ENCODE results near the gene HPCAL4. TPM values are rescaled to one million over a fixed set of nuclear protein-coding genes. Genes with fewer than 3 reads are reported as not detected.

HPCAL4 gene
- total RNA-seq, 2 experiments from 2014 or later = 1.8 to 2.2 TPM

- Mint-ChIP-seq H3K27me3 (peaks cover 14% of the 10 kb centered on the region), H3K4me3 (no peak overlapping the region), H3K9me3 (no peaks in the 10 kb centered on the region)
Observed at GRCh38 chr1:39655578-39656268, 35.5 kb downstream of the HPCAL4 start.

GRCh38 chr1:39654291-39654690 lies 36.9 kb downstream of the HPCAL4 start:
- DNase-seq = no peak
- Mint-ChIP-seq H3K4me3 (no peak overlapping the region), H3K4me1 (peaks cover 11% of the 10 kb centered on the region), H3K27me3 (peaks cover 10% of the 10 kb centered on the region), H3K9me3 (no peaks in the 10 kb centered on the region), H3K27ac (no peak overlapping the region), H3K36me3 (no peaks in the 10 kb centered on the region)

More at GRCh38 chr1:39655578-39656268, 35.5 kb downstream of the HPCAL4 start:
- Mint-ChIP-seq H3K36me3 (no peaks in the 10 kb centered on the region), H3K4me1 (peaks cover 11% of the 10 kb centered on the region), H3K27ac (no peak overlapping the region)
- no peak for DNase-seq

GRCh38 chr1:39653546-39654031 lies 37.6 kb downstream of the HPCAL4 start:
- Mint-ChIP-seq H3K27ac (peak overlapping the region; percentile 59), H3K27me3 (peaks cover 10% of the 10 kb centered on the region), H3K4me1 (peaks cover 11% of the 10 kb centered on the region), H3K36me3 (no peaks in the 10 kb centered on the region), H3K4me3 (no peak overlapping the region), H3K9me3 (no peaks in the 10 kb centered on the region)
- peak; percentile 74 for DNase-seq

GRCh38 chr1:39652554-39652953 lies 38.7 kb downstream of the HPCAL4 start:
- peaks cover 8% of the 10 kb centered on the region for H3K4me1 Mint-ChIP-seq
- no peak overlapping the region for H3K4me3 Mint-ChIP-seq
- no peak for DNase-seq
- no peak overlapping the region for H3K27ac Mint-ChIP-seq
- H3K9me3 Mint-ChIP-seq = no peaks in the 10 kb centered on the region
- H3K27me3 Mint-ChIP-seq = peaks cover 10% of the 10 kb centered on the region
- no peaks in the 10 kb centered on the region for H3K36me3 Mint-ChIP-seq

GRCh38 chr1:39652105-39652504 lies 39.1 kb downstream of the HPCAL4 start:
- no peak for DNase-seq
- H3K36me3 Mint-ChIP-seq = no peaks in the 10 kb centered on the region
- peaks cover 6% of the 10 kb centered on the region for H3K4me1 Mint-ChIP-seq
- H3K27me3 Mint-ChIP-seq = peaks cover 10% of the 10 kb centered on the region
- H3K9me3 Mint-ChIP-seq = no peaks in the 10 kb centered on the region
- H3K27ac Mint-ChIP-seq = no peak overlapping the region
- no peak overlapping the region for H3K4me3 Mint-ChIP-seq

- H3K9me3 Mint-ChIP-seq = no peaks in the 10 kb centered on the region
- peaks cover 5% of the 10 kb centered on the region for H3K4me1 Mint-ChIP-seq
- H3K4me3 Mint-ChIP-seq = no peak overlapping the region
Observed at GRCh38 chr1:39650431-39650830, 40.8 kb downstream of the HPCAL4 start.

GRCh38 chr1:39649636-39650185 lies 41.5 kb downstream of the HPCAL4 start:
- Mint-ChIP-seq H3K9me3 (no peaks in the 10 kb centered on the region), H3K27ac (no peak overlapping the region), H3K36me3 (no peaks in the 10 kb centered on the region), H3K4me3 (no peak overlapping the region), H3K27me3 (peaks cover 10% of the 10 kb centered on the region), H3K4me1 (peaks cover 5% of the 10 kb centered on the region)
- no peak for DNase-seq

More at GRCh38 chr1:39650431-39650830, 40.8 kb downstream of the HPCAL4 start:
- Mint-ChIP-seq H3K27me3 (peaks cover 10% of the 10 kb centered on the region), H3K27ac (no peak overlapping the region), H3K36me3 (no peaks in the 10 kb centered on the region)
- no peak for DNase-seq

- peaks cover 2% of the 10 kb centered on the region for H3K4me1 Mint-ChIP-seq
- no peaks in the 10 kb centered on the region for H3K36me3 Mint-ChIP-seq
- no peak for DNase-seq
- no peak overlapping the region for H3K4me3 Mint-ChIP-seq
- H3K9me3 Mint-ChIP-seq = no peaks in the 10 kb centered on the region
- H3K27me3 Mint-ChIP-seq = no peaks in the 10 kb centered on the region
- no peak overlapping the region for H3K27ac Mint-ChIP-seq
Observed at GRCh38 chr1:39648496-39648895, 42.7 kb downstream of the HPCAL4 start.

GRCh38 chr1:39647247-39647646 lies 44.0 kb downstream of the HPCAL4 start:
- no peak overlapping the region for H3K27ac Mint-ChIP-seq
- H3K4me1 Mint-ChIP-seq = no peaks in the 10 kb centered on the region
- DNase-seq = no peak
- H3K9me3 Mint-ChIP-seq = no peaks in the 10 kb centered on the region
- no peaks in the 10 kb centered on the region for H3K27me3 Mint-ChIP-seq
- no peaks in the 10 kb centered on the region for H3K36me3 Mint-ChIP-seq
- H3K4me3 Mint-ChIP-seq = no peak overlapping the region

- Mint-ChIP-seq H3K27ac (no peak overlapping the region), H3K27me3 (no peaks in the 10 kb centered on the region), H3K4me1 (no peaks in the 10 kb centered on the region), H3K4me3 (no peak overlapping the region), H3K36me3 (no peaks in the 10 kb centered on the region), H3K9me3 (no peaks in the 10 kb centered on the region)
- DNase-seq = no peak
Observed at GRCh38 chr1:39646232-39647081, 44.8 kb downstream of the HPCAL4 start.

GRCh38 chr1:39645411-39646043 lies 45.7 kb downstream of the HPCAL4 start:
- no peak for DNase-seq
- Mint-ChIP-seq H3K27me3 (peaks cover 5% of the 10 kb centered on the region), H3K27ac (no peak overlapping the region), H3K36me3 (no peaks in the 10 kb centered on the region), H3K4me1 (no peaks in the 10 kb centered on the region), H3K9me3 (no peaks in the 10 kb centered on the region), H3K4me3 (no peak overlapping the region)

GRCh38 chr1:39643705-39644104 lies 47.5 kb downstream of the HPCAL4 start:
- H3K9me3 Mint-ChIP-seq = no peaks in the 10 kb centered on the region
- peaks cover 16% of the 10 kb centered on the region for H3K27me3 Mint-ChIP-seq
- H3K27ac Mint-ChIP-seq = no peak overlapping the region
- DNase-seq = no peak
- H3K4me3 Mint-ChIP-seq = no peak overlapping the region
- H3K36me3 Mint-ChIP-seq = no peaks in the 10 kb centered on the region
- no peaks in the 10 kb centered on the region for H3K4me1 Mint-ChIP-seq

GRCh38 chr1:39642796-39643195 lies 48.4 kb downstream of the HPCAL4 start:
- H3K27ac Mint-ChIP-seq = no peak overlapping the region
- DNase-seq = no peak
- H3K36me3 Mint-ChIP-seq = no peaks in the 10 kb centered on the region
- peaks cover 25% of the 10 kb centered on the region for H3K27me3 Mint-ChIP-seq
- no peaks in the 10 kb centered on the region for H3K9me3 Mint-ChIP-seq
- no peaks in the 10 kb centered on the region for H3K4me1 Mint-ChIP-seq
- no peak overlapping the region for H3K4me3 Mint-ChIP-seq

GRCh38 chr1:39640861-39641260 lies 50.4 kb downstream of the HPCAL4 start:
- no peak for DNase-seq
- Mint-ChIP-seq H3K4me1 (no peaks in the 10 kb centered on the region), H3K27me3 (peaks cover 45% of the 10 kb centered on the region), H3K27ac (no peak overlapping the region), H3K36me3 (no peaks in the 10 kb centered on the region), H3K4me3 (no peak overlapping the region), H3K9me3 (no peaks in the 10 kb centered on the region)

All from activated naive CD8-positive, alpha-beta T cell treated with anti-CD3 and anti-CD28 coated beads for 36 hours (primary cell).